ENCODE data around the gene SLC12A3.

Gene SLC12A3

GRCh38 chr16:56892705-56893104, 27.7 kb downstream of the SLC12A3 start:
- DNase-seq: no peak

GRCh38 chr16:56894331-56894917, 29.4 kb downstream of the SLC12A3 start:
- no peak for DNase-seq

GRCh38 chr16:56895813-56896212, 30.8 kb downstream of the SLC12A3 start:
- no peak for DNase-seq

GRCh38 chr16:56896244-56896643, 31.2 kb downstream of the SLC12A3 start:
- no peak for DNase-seq

GRCh38 chr16:56897026-56897799, 32.2 kb downstream of the SLC12A3 start:
- DNase-seq: no peak

- no peak for DNase-seq
Measured at GRCh38 chr16:56898847-56899246, 33.8 kb downstream of the SLC12A3 start.

- DNase-seq: no peak
Measured at GRCh38 chr16:56903866-56904265, 38.9 kb downstream of the SLC12A3 start.

GRCh38 chr16:56907401-56907800, 42.4 kb downstream of the SLC12A3 start:
- DNase-seq: no peak

- no peak for DNase-seq
Measured at GRCh38 chr16:56909527-56909979, 44.5 kb downstream of the SLC12A3 start.

- DNase-seq: no peak
Measured at GRCh38 chr16:56910112-56910511, 45.1 kb downstream of the SLC12A3 start.

- no peak for DNase-seq
Measured at GRCh38 chr16:56910654-56911539, 45.9 kb downstream of the SLC12A3 start.

- DNase-seq: no peak
Measured at GRCh38 chr16:56911771-56912571, 47.0 kb downstream of the SLC12A3 start.

- DNase-seq: no peak
Measured at GRCh38 chr16:56912746-56913708, 48.0 kb downstream of the SLC12A3 start.

- DNase-seq: no peak
Measured at GRCh38 chr16:56914896-56915295, 49.9 kb downstream of the SLC12A3 start.

GRCh38 chr16:56915336-56916119, 50.5 kb downstream of the SLC12A3 start:
- no peak for DNase-seq

GRCh38 chr16:56916571-56917403, 51.8 kb downstream of the SLC12A3 start:
- DNase-seq: no peak

GRCh38 chr16:56918467-56919012, 53.5 kb downstream of the SLC12A3 start:
- DNase-seq: no peak

- no peak for DNase-seq
Measured at GRCh38 chr16:56919099-56919800, 54.2 kb downstream of the SLC12A3 start.

GRCh38 chr16:56921571-56921970, 56.6 kb downstream of the SLC12A3 start:
- DNase-seq: no peak

Data from effector CD8-positive, alpha-beta T cell (primary cell).